GM21367 (cell line): ENCODE results near the gene CCL2.

ENCODE experiments used
- ATAC-seq: cut with Tn5 transposase; IDR thresholded peaks from one replicate; pipeline ENCODE4 v1.9.1; 2021; ENCODE audit not compliant: unreplicated experiment

Gene CCL2

GRCh38 chr17:34237458-34237857 lies 17.6 kb upstream of the CCL2 start:
- ATAC-seq: no peak

DNA sequence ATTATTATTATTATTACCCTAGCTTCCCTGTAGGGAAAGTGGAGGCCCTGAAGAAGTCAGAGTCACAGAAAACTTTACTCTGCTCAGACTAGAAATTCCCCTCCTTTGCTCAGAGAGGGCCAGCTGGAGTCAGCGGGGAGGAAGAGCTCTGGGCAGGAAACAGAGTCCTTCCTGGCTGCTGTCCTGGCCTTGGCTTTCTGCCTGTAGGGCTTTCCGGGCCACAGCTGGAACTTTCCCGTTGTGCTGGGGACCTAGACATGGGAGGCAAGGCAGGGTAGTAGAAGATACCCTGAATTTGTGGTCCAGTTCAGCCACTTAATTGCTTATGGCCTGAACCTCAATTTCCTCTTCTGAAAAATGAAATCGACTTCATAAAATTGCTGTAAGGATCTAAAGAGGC lies 14.0 kb upstream of the CCL2 start:
- no peak for ATAC-seq

DNA sequence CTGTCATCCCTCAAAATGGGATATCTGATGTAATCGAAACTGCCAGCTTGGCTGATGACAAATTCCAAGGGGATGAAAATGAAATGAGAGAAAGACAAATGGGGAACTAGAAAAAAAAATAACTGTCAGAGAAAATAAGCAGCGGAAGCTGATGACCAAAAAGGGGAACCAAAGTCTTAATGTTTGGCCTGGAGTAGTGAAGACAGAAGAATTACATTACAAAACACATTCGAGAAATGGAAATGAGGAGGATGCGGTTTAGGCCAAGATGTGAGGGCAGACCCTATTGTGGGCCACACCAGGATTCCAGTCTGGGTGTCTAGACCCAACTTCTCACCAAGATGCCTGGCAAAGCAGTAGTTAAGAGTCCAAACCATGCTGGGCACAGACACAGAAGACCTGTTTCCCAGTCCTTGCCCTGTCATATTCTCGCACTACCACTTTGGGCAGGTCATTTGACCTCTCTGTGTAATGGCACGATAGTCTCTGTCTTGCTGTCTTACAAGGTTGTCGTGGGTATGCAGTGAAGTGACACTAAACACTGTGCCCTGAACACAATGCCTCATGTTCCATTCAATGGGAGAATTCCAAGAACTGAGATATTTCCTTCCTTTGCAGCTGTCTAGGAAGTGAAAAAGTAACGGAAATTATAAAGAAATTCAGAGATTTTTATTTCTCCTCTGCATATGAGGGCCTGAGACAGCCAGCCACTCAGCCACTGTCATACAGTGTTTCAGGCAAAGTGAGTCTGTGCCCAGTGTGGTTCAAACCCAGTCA lies 12.3 kb upstream of the CCL2 start:
- ATAC-seq: no peak

- ATAC-seq: no peak
Measured at GRCh38 chr17:34243364-34244320, 11.4 kb upstream of the CCL2 start.

GRCh38 chr17:34245351-34245905 lies 9.7 kb upstream of the CCL2 start:
- ATAC-seq: no peak

DNA sequence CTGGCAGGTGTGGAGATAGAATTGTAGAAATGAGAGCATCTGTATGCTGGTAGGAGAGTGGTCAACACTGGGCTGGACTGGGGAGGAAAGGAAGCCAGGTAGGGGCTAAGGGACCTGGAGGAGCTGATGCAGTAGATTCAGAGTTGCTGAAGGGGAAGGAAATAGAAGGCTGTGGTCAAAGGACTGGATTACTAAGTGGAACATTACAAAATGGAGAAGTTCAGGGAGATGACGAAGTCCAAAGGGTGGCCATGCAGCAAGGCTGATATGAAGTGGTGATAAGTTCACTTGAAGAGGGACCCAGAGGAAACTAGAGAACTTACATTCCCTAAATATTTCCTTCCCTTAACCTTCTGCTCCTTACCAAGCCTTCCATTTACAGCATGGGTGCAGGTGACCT lies 8.6 kb upstream of the CCL2 start:
- no peak for ATAC-seq

- no peak for ATAC-seq
Measured at GRCh38 chr17:34246881-34247280, 8.2 kb upstream of the CCL2 start.

- ATAC-seq: no peak
Measured at GRCh38 chr17:34248511-34249024, 6.5 kb upstream of the CCL2 start.

GRCh38 chr17:34249061-34249460 lies 6.0 kb upstream of the CCL2 start:
- no peak for ATAC-seq

GRCh38 chr17:34249478-34249877 lies 5.6 kb upstream of the CCL2 start:
- ATAC-seq: no peak

DNA sequence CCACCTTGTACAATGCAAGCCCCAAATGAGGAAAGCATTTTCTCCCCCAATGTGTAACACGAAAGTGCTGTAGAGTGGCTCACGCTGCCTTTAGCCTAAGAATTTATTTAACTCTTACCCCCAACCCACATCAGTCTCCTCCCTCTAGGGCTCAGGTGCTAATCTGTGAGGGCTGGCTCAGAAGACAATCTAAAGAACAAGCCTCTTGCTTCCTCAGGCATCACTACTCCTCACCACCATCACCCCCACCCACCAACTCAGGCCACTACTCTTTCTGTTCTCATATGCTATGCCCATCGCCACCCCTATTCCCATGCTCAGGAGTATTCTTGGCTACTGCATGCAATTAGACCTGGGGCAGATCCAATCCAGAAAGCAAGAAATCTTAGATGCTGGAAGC lies 3.9 kb upstream of the CCL2 start:
- ATAC-seq: no peak

DNA sequence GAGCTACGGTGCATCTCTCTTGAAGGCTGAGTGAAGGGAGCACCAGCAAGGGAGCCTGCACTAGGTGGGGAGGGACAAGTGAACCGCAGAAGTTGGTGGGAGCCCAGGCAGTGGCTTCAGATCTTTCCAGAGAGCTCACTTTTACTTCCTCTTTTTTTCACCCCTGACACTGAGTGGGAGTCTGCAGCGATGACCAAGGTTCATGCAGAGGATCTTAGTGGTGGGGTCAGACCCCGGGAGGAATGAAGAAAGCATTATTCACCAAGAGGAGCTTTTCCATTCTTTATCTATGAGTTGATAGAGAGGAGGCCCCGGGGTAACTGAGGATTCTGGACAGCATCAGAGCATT lies 3.0 kb upstream of the CCL2 start:
- no peak for ATAC-seq

GRCh38 chr17:34252444-34253138 lies 2.5 kb upstream of the CCL2 start:
- no peak for ATAC-seq

DNA sequence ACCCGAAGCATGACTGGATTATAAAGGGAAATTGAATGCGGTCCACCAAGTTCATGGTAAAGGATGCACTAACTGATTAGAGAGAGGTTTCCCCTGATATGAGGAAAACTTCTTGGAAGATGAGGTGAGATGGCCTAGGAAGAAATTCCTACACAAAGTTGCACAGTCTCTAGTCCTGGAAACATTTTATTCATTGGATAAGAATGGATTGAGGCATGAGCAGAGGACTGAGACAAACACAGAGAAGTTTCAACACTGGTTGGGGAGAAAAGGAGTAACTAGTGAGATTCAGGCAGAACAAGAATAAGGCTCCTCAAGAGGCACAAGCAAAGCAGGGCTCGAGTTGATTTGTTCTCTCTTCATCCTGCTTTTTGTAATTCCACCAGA lies 2.0 kb upstream of the CCL2 start:
- ATAC-seq: no peak

GRCh38 chr17:34254146-34254545 lies 939 bp upstream of the CCL2 start:
- ATAC-seq: no peak

GRCh38 chr17:34255381-34255732 lies 272 bp downstream of the CCL2 start:
- ATAC-seq: no peak

GRCh38 chr17:34255841-34256240 lies 756 bp downstream of the CCL2 start:
- ATAC-seq: no peak

DNA sequence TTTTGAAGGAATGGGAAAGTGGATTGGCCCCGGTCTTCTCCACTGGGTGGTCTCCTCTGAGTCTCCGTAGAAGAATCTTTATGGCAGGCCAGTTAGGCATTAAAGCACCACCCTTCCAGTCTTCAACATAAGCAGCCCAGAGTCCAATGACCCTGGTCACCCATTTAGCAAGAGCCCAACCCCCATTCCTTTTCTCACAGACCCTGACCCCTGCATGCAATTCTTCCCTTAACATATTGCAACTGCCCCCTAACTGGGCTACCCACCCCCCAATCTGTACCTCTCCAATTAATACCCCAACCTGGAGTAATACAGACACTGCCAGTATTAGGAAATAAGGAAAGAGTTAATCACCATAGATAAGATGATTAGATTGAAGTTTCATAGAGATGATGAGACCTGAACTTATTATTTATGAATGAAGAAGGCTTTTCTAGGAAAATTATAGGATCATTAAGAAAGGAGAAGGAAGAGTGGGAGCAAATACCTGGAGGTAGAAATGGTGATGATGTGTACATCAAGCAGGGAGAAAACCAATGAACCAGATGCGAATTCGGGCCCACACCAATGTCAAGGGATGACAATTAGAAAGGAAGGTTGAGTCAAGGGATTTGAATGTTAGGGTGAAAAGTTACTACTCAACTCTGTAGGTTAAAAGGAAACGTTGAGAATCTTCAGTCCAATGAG lies 2.4 kb downstream of the CCL2 start:
- ATAC-seq: no peak

DNA sequence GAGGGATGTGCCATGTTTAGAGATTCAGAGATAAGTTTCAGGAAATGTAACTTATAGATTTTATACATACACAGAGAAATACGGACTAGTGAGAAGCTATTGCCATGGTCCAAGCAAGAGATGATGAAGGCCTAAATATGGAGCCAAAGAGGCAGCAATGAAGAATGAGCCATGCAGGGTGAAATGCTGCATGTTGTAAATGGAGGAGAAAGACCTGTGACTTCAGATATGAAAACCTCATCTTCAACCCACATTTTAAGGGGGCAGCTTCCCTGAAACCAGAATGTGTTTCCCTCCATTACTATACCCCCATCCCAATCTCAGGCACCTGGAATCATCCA lies 2.9 kb downstream of the CCL2 start:
- ATAC-seq: no peak

DNA sequence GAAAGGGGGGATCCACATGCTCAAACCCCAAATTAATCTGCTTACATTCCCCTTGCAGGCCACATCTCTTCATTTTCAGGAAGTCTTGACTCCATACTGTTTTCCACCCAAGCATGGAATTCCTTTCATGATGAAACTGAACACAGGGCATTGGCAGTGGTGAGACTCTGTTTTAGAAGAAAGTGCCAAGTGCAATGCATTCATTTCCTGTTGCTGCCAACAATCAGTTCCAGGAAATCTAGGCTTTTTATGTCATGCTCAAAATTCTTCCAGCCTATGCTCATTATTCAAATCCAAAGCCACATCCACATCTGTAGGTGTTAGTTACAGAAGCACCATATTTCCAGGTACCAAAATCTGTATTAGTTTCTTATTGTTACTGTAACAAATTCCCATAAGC lies 4.1 kb downstream of the CCL2 start:
- no peak for ATAC-seq

DNA sequence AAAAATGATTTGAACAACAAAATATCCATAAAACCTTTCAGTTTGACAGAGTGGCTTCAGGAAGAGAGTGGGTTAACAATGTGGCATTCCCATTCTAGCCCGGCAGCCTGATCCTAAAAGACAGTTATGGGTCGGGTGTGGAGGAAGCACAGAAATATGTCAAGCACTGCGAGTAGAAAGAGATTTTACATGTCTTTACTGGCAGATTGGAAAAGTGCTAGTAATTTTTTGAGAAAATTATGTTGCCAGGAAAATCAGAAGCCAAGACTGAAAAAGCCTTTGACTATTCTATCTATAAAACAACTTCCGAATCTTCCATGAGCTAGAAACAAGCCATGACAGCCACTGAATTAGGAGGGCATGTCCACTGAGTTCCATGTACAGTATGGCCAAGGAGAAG lies 5.8 kb downstream of the CCL2 start:
- ATAC-seq: no peak
